Measurements from ENCODE around the gene CX3CL1. TPM values are rescaled to one million over a fixed set of nuclear protein-coding genes. Genes with fewer than 3 reads are reported as not detected.
"Not testable (repeated sequence)": the region's sequence is repeated elsewhere in the genome, so short reads cannot be mapped to it uniquely, and the experiment has no call there.

The CX3CL1 gene
- polyA plus RNA-seq, 3 donors: 24.2 to 41.9 (median 30.4) TPM

- DNase-seq (ENCODE audit: extremely low read depth in 1 of 11, low read depth in 9 of 11, low spot score in 4 of 11): no peak
Observed at GRCh38 chr16:57391708-57392107, 19.4 kb downstream of the CX3CL1 start.

DNA sequence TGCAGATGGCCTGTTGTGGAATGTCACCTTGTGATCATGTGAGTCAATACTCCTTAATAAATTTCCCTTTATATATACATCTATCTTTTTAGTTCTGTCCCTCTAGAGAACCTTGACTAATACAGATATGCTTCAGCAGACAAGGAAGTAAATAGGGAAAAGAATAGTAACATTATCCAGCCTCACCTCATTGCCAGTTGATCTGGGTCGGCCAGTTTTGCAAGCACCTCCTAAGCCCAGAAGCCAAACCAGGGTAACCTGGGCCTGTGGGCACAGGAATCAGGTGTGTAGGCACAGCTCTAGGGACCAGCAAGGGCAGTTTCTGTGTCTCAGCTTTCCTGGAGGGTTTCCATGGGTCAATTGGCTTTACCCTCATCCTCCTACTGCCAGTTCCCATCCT lies 20.4 kb downstream of the CX3CL1 start:
- DNase-seq (ENCODE audit: extremely low read depth in 1 of 11, low read depth in 9 of 11, low spot score in 4 of 11): no peak

GRCh38 chr16:57394444-57394843 lies 22.2 kb downstream of the CX3CL1 start:
- no peak for DNase-seq (ENCODE audit: extremely low read depth in 1 of 11, low read depth in 9 of 11, low spot score in 4 of 11)

DNA sequence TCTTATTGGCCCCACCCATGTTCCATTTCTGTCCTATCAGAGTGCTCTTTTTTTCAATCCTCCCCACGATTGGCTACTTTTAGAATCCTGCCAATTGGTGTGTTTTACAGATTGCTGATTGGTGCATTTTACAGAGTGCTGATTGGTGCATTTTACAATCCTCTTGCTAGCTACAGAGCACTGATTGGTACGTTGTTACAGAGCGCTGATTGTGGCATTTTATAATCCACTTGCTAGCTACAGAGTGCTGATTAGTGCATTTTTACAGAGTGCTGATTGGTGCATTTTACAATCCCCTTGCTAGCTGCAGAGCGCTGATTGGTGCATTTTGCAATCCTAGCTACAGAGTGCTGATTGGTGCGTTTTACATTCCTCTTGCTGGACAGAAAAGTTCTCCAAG lies 22.7 kb downstream of the CX3CL1 start:
- no peak for DNase-seq (ENCODE audit: extremely low read depth in 1 of 11, low read depth in 9 of 11, low spot score in 4 of 11)

DNA sequence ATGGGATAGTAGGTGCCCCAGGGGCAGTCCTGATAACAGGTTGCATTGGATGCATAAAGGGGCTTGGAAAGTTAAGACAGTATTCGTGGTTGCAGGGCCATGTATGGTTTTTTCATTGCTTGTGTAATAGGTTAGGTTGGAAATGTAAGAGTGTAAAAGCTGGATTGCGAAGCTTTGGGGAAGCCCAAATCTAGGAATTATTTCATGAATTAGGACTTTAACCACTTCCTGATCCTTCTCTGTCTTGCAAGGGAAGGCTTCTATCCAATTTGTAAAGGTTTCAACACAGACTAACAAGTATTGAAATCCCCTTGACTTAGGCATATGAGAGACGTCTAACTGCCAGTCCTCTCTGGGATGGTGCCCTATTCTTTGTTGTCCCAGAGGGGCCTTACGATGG lies 24.5 kb downstream of the CX3CL1 start:
- DNase-seq (ENCODE audit: extremely low read depth in 1 of 11, low read depth in 9 of 11, low spot score in 4 of 11): no peak

GRCh38 chr16:57397493-57397892 lies 25.2 kb downstream of the CX3CL1 start:
- not testable (repeated sequence) for DNase-seq (ENCODE audit: extremely low read depth in 1 of 11, low read depth in 9 of 11, low spot score in 4 of 11)

DNA sequence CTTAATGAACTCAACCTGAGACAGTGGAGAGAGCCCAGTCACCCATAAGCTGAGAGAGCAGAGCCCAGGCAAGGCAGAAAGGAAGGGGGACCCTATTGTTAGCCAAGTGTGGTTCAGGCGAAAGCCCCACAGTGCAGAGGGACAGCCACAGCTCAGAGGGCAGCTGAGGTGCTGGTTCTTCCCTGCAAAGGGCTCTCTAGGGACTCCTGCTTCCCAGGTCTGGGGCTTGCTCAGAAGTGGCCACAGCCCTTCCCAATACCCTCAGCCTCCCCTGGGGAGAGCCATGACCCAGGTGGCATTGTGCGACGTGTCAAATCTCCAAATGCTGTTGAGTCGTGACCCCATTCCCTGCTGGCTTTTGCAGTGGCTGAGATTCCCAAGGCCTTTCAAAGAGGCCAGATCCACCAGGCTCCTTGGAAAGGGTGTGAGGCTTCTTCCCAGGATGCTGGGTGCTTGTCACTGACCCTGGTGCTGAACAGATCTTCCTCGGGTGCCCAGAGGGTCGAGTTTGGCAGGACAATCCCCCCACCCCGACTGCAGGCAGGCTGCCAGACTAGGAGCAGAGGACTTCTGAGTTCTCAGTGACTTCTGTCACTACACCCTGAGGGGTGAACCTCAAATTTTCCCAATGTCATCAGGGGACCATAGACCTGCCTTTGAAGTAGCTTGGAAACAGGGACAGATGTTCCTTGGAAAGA lies 29.8 kb downstream of the CX3CL1 start:
- DNase-seq (ENCODE audit: extremely low read depth in 1 of 11, low read depth in 9 of 11, low spot score in 4 of 11): no peak

GRCh38 chr16:57403965-57404817 lies 31.9 kb downstream of the CX3CL1 start, which contains the start of gene CCL17:
Gene CCL17, plus strand, starts transcription at chr16:57404767. Its CDS starts 9,166 bp downstream, at chr16:57413933.
- no peak for DNase-seq (ENCODE audit: extremely low read depth in 1 of 11, low read depth in 9 of 11, low spot score in 4 of 11)

GRCh38 chr16:57405097-57405496 lies 32.8 kb downstream of the CX3CL1 start:
- DNase-seq (ENCODE audit: extremely low read depth in 1 of 11, low read depth in 9 of 11, low spot score in 4 of 11): no peak

GRCh38 chr16:57406881-57407280 lies 34.6 kb downstream of the CX3CL1 start:
- no peak for DNase-seq (ENCODE audit: extremely low read depth in 1 of 11, low read depth in 9 of 11, low spot score in 4 of 11)

- DNase-seq (ENCODE audit: extremely low read depth in 1 of 11, low read depth in 9 of 11, low spot score in 4 of 11): no peak
Observed at GRCh38 chr16:57407521-57408353, 35.4 kb downstream of the CX3CL1 start.

- no peak for DNase-seq (ENCODE audit: extremely low read depth in 1 of 11, low read depth in 9 of 11, low spot score in 4 of 11)
Observed at GRCh38 chr16:57409065-57409464, 36.8 kb downstream of the CX3CL1 start.

DNA sequence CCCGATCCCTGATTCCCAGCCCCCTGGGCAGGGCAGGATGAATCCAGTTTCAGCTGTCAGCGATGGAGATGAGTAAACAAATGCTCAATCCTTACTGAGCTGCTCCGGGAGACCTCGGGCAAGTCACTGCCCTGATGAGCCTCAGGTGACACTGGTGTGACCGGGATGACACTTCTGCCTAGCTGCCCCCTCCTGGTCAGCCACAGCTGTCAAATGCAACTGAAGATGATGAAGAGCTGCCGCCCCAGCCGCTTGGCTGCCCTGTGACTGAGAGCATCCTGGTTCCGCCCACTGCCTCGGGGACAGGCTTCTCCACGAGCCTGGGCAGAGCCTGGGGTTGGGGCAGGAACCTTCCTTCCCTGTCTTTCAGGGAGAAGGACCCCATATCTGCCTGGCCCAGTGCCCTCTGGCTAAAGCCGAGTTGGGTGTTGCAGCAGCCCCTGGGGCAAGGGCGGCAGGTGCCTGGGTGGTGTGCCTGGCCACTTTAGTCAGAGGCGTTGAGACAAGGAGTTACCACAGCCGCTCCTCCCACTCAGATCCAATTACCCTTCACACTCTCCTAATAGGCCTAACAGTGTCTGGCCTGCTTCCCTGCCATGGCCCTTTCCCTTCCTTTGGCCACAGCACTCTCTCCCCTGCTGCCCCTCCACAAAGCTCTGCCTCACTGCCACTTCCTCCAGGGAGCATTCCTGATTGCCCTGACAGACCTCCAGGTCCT lies 37.7 kb downstream of the CX3CL1 start:
- DNase-seq (ENCODE audit: extremely low read depth in 1 of 11, low read depth in 9 of 11, low spot score in 4 of 11): no peak

- DNase-seq (ENCODE audit: extremely low read depth in 1 of 11, low read depth in 9 of 11, low spot score in 4 of 11): no peak
Observed at GRCh38 chr16:57411362-57411976, 39.2 kb downstream of the CX3CL1 start.

DNA sequence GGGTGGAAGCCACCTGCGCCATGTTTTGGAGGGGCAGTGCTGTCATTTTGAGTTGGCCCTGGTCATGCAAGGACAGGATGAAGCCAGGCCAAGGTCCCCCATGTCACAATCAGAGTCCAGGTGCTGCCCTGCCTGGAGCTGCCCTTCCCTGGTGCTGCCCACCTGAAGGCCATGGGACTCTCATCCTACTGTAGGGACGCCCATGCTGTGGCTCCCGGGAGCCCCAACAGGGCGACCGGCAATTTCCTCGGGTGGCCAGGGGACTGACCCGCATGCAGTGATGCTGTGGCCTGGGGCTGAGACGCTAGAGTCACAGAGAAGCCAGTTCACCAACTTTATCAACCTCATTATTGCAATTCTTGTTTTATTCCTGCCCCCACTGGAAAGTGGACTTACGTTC lies 40.3 kb downstream of the CX3CL1 start:
- DNase-seq (ENCODE audit: extremely low read depth in 1 of 11, low read depth in 9 of 11, low spot score in 4 of 11): no peak

DNA sequence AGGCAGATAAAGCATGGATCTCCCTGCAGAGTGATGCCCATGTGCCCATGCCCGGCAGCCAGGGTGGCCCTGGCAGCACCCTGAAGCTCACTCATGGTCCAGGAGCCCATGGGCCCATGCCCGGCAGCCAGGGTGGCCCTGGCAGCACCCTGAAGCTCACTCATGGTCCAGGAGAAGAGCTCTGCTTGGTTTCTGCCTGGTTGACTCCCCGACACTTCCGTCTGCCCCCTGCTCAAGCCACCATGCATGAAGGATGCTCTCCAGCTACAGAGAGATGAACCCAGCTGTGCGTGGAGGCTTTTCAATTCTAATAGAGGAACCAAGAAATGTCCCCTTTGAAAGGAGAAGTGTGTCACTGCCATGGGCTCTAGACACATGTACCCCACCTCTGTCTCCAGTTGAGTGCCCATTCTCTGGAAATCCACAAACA lies 41.0 kb downstream of the CX3CL1 start:
- no peak for DNase-seq (ENCODE audit: extremely low read depth in 1 of 11, low read depth in 9 of 11, low spot score in 4 of 11)

DNA sequence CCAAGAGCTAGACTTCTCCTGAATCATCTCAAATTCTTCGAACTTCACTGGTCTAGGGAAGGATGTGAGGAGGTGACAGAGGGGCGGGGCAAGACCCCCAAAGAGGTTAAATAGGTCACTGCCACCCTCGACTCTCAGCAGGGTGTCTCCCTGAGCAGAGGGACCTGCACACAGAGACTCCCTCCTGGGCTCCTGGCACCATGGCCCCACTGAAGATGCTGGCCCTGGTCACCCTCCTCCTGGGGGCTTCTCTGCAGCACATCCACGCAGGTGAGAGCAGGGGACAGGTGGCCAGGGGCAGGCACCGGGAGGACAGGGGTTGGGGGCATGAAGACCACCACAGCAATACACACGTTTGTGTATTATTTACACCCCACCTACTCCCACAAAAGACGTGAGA lies 41.4 kb downstream of the CX3CL1 start:
- DNase-seq (ENCODE audit: extremely low read depth in 1 of 11, low read depth in 9 of 11, low spot score in 4 of 11): no peak

DNA sequence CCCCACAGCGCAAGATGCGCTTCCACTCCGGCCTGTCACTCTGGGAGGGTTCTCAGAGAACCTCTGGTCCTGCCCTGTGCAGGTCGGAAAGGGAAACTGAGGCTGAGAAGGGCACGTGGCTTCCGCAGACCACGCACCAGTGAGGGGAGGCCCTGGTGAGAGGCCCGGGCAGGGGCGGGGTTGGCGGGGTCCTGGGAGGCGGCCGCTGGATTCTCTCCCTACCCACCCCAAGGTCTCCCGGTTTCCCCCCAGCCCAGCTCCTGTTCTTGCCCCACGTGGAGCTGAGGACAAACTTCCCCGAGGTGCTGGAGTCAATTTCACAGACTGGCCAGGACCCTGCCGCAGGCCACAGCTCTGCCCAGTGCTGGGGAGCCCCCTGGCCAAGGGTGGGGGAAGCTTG lies 43.8 kb downstream of the CX3CL1 start:
- DNase-seq (ENCODE audit: extremely low read depth in 1 of 11, low read depth in 9 of 11, low spot score in 4 of 11): no peak

- DNase-seq (ENCODE audit: extremely low read depth in 1 of 11, low read depth in 9 of 11, low spot score in 4 of 11): no peak
Observed at GRCh38 chr16:57419506-57419905, 47.2 kb downstream of the CX3CL1 start.

All from renal cortex interstitium (tissue), 11 donors.